NAMALWA (cell line): Measurements from ENCODE around the gene TNFAIP8L1.
"Not testable (repeated sequence)": the region's sequence is repeated elsewhere in the genome, so short reads cannot be mapped to it uniquely, and the experiment has no call there.

Experiments
- DNase-seq: peaks from one replicate; pipeline ENCODE4 v3.0.0-alpha.2; 2015; ENCODE audit warnings: low spot score

TNFAIP8L1 gene

DNA sequence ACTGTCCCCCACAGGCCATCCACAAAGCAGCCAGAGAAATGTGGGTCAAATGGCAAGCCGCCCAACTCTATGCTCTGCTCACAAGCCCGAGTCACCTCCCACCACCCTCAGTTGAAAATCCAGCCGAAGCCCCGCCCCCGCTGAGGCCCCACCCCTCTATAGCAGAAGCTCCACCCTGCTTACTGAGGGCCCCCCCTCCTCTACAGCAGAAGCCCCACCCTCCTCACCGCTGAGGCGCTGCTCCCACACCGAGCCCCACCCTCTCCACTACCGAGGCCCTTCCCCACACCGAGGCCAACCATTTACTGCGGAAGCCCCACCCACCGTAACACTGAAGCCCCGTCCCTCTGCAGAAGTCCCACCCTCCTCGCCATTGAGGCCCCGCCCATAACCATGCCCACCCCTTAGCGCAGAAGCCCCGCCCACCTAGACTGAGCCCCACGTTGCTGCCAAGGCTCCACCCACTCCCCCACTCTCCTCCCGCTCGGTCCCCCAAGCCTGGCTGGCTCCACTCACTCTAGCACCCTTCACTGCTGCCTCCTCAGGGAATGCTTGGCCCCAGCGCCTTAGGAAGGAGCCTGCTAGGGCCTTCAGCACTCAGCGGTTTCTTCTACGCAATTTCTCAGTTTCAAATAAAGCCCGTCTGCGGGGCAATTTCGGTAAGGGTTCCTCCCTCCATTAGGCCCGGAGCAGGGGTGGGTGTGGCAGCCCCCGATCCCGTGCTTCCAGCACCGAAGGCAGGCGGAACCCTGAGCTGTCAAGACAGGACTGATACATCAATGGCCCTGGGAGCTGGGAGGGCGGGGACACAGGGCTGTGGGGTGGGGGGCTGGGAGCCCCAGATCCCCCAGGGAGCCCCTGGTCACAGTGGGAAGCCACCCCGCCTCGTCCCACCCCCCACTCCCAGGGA is 39.8 kb downstream of the TNFAIP8L1 start:
- DNase-seq = peak; percentile 93

DNA sequence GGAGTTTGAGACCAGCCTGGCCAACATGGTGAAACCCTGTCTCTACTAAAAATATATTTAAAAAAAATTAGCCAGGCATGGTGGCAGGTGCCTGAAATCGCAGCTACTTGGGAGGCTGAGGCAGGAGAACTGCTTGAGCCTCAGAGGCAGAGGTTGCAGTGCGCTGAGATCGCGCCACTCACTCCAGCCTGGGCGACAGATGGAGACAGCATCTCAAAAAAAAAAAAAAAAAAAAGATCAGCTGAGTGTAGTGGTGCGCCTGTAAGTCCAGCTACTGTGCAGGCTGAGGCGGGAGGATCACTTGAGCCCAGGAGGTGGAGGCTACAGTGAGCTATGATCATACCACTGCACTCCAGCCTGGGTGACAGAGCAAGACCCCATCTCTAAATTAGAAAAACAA is 40.7 kb downstream of the TNFAIP8L1 start:
- not testable (repeated sequence) for DNase-seq

DNA sequence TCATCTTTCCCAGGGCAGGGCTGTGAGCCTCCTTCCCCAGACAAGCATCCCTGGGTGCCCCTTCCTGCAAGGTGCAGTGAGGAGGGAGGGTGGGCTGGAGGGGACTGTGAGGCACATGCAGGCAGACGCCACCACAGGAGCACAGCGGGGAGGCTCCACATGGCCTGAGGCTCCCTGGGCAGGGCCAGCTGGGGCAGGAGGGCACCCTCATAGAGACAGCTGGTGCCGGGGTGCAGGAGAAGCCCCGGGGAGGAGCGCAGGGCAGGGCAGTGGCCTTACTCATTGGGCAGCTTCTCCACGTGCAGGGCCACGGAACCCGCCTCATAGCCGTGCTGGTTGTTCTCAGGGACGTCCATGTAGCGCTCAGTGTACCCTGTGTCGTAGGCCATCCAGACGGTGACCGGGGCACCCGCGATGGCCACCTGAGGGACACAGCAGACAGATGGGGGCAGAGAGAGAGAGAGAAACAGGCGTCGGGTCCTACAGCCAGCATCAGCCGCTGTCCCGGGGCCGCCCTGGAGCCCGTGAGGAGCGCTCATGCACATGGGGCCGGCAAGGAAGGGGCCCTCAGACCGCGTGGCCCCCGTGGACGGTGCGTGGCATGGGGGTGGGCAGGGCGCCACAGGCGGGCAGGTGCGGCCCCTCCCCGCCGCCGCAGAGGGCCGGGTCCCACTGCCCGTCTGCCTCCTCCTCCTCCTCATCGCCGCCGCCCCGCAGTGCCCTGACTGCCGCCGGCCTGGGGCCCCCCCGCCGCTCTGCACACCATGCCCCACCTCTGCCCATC is 43.3 kb downstream of the TNFAIP8L1 start:
- no peak for DNase-seq

DNA sequence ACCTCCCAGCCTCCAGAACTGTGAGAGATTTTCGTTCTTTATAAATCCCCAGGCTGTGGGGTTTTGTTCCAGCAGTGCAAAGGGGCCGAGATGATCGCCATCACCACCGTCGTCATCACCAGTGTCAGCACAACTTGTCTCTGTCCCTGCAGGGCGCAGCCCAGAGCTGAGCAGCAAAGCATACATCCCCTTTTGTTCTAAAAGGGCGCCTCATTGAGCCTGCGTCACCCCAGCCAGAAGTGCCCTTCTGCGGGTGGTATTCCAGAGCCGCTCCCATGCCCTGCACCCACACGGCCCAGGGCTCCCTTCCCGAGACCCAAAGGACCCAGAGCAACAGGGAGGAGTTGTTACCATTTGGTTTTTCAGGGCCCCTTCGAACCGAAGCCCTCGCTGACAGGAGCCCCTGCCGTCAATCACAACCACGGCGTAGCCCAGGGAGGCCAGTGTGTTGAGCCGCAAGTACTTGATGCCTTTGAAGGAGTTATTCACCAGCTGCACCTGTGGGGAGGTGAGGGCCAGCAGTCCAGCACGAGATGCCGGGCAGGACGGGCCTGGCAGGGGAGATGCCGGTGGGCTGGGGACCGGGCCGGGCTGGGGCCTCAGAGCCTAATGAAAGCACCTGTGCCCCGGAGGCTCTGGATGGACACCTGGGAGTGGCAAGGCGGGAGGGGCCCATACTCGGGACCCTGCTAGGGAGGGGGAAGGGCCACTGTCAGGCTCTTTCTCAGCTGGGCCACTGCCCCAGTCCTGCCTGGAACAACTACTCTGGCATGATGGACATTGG is 45.2 kb downstream of the TNFAIP8L1 start:
- DNase-seq = no peak

DNA sequence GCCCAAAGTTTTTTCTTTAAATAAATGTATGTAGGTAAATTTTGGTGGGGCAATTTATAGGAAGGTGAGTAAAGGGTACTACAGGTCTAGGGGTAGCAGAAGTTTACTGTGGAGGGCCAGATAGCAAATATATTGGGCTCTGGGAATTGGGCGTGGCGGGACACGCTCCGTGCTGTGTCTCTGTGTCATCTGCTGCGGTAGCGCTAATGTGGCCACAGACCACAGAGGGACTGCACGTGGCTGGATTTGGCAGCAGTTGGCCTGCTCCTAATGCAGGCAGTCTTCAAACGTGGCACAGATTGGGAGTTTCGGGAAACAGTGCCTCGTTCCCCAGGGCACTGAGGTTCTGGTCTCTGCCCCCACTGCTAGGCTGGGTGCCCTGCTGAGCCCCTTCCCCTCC is 47.4 kb downstream of the TNFAIP8L1 start:
- DNase-seq = no peak

DNA sequence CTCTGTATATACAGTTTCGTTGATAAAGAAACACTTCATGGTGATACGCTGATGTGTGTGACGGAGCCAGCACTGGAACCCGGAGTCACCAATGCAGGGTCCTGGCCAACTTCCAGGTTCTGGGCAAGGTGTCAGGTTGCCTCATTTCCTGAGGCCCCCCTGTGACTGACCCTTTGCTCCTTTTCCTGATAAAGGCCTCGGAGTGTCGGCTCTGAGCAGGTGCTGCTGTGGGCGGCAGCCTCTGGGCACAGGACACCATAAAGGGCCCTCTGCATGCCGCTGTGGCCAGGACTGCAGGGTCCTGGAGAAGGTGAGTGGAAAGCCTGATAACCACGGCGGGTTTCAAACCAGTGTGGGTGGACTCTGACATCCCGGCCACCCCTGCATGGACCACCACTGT is 48.1 kb downstream of the TNFAIP8L1 start:
- no peak for DNase-seq

DNA sequence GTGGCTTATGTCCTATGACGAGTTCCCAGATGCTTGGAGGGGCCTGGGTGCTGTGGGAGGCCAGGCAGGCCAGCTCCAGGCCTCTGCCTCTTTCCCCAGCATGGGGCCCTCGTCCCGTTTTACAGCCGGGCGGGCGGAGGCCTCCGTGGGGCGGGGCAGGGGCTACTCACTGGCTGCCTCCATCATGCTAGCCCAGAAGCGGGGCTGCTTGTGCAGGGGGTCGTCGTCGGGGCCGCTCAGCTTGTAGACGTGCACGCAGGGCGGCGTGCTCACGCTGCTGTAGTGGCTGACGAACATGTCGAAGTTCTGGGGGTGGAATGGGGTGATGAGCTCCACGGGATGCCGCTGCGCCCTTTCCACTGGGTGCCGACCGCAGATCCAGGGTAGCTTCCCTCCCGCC is 49.3 kb downstream of the TNFAIP8L1 start:
- no peak for DNase-seq

DNA sequence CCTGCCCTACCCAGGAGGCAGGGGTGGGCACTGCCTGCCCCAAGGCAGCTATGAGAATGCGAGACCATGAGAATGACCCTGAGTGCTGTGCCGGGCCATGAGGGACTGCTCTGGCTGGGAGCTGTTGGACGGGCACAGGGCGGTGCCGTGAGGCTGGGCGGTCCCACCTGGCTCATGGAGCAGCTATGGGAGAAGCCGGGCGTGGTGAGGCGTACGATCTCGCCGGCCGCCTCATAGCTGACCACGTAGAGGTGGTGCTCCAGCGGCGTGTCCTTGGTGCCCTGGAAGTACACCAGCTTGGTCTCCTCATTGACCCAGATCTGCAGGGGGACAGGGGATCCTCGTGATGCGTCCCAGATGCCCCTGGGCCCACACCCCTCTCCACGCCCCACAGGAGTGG is 50.1 kb downstream of the TNFAIP8L1 start:
- DNase-seq = no peak

DNA sequence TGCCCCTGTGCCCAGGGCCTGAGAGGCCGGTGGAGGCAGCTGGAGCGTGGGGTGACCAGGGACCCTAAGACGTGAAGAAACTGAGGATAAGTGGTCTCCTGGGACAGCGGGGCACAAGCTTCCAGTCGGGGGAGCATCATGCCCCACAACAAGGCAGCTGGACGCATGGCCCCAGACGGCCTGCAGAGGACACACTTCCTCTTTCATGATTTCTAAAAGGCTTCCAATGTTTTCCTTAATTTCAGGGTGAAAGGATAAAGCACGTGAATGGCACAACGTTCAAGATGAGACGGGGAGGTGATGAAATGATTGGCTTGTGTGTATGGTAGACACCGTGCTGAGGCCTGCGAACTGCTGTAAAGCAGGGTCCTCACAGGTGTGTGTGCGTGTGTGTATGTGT is 51.0 kb downstream of the TNFAIP8L1 start:
- no peak for DNase-seq

DNA sequence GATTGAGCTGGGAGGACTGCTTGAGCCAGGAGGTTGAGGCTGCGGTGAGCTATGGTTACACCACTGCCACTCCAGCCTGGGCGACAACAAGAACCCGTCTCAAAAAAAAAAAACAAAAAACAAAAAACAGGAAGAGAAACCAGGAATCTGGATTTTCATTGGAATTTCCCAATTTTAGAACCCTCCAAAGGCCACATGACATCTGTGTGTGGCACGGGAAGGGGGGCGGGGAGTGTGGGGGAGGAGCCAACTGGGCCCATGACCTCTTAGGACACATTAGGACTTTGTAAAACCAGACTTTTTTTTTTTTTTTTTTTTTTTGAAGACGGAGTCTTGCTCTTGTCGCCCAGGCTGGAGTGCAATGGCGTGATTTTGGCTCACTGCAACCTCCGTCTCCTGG is 52.1 kb downstream of the TNFAIP8L1 start:
- DNase-seq = no peak

DNA sequence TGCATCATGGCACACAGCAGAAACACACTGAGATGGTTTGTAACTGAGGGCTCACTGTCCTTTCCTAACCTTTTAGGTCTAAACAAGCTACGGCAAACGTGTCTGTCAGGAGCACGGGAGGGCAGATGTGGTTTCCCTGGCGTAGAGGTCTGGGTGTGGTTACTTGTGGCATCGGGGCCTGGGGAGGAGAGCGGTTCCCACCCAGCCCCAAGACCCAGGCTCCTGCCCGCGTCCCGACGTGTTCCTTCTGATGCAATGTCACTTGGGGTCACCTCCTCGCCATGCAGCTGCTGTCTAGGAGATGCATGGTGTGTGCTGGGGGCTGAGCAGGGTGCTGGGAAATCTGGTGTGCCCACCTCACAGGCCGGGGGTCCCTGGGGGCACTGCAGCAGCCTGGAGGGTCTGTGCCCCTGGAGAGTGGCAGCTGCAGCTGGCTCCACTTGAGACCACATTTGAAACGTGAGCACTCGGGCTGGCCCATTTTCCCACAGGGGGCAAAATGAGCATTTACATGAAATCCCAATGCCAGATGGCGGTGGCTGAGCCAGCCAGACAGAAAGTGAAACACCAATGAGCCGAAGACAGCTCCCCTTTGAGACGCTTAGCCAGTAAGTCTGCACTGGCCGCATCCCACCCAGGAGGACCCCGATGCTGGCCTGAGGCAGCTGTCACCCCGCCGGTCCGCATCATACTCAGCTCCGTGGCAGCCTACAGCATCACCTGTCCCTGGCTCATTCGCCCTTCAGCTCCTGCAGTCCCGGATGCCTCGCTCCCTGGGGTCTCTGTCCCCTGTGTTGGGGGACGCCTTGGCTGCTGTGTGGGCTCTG is 53.1 kb downstream of the TNFAIP8L1 start:
- no peak for DNase-seq

DNA sequence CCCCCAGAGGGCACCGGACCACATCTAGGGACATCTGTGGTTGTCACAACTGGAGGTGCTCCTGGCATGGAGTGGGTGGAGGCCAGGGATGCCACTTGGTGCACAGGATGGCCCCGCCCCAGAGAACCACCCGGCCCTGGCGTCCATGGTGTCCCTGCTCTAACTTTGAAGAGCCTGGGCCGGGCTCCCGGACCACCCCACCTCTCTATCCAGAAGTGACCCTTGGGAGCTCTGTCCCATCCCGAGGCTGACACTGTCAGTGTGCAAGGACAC is 53.7 kb downstream of the TNFAIP8L1 start:
- DNase-seq = no peak

DNA sequence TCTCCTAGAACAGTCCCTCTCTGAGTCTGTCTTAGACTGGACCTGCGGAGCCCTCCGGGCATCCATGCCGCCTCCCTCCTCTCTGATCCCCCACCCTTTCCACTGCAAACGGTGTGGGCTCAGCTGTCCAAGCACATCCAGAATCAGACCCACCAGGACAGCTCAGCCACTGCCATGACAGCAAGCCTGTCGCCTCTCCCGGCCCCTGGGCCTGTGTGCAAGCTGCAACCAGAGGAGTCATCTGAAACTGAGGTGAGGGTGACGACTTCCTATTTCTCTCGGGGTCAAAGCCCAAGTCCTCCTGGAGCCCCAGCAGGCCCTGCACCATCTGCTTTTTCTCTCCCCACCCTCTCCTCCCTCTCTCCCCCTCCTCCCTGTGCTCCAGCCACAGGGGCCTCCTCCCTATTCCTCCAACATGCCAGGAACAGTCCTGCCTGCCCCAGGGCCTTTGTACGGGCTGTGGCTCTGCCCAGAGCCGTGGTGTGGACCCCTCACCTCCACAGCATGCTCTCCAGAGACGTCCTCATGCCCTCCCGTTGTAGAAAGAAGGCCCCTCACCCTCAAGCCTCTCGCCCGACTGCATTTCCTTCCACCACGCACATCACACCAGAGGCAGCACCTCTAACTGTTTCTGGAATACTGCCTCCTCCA is 54.3 kb downstream of the TNFAIP8L1 start:
- no peak for DNase-seq

DNA sequence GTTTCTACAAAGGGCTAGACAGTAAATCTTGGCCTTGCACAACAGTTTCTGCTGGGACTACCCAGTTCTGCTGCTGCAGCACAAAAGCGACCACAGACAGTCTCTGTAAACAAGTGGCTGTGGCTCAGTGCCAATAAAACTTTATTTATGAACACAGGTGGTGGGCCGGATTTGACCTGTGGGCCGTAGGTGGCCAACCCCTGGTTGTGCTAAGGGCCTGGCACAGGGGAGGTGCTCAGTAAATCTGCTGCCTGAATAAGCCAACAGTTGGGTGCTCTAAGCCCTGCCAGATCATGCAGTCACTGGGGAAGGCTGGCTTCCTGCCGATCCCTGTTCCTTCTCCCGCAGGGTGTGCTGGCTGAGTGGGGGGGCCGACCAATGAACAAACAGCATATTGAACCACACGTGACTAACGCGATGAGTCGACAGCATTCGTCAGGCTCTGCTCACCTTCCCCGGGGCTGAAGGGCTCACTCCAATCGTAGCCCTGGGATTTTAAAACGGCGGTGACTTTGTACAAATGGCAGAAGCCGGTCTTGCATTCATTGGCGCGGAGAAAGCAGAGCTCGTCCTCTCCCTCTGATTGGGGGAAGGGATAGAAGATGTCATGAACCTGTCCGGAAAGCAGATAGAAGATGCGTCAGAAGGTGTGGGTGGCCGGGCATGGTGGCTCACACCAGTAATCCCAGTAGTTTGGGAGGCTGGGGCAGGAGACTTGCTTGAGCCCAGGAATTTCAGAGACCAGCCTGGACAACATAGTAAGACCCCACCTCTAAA is 55.1 kb downstream of the TNFAIP8L1 start:
- DNase-seq = no peak

DNA sequence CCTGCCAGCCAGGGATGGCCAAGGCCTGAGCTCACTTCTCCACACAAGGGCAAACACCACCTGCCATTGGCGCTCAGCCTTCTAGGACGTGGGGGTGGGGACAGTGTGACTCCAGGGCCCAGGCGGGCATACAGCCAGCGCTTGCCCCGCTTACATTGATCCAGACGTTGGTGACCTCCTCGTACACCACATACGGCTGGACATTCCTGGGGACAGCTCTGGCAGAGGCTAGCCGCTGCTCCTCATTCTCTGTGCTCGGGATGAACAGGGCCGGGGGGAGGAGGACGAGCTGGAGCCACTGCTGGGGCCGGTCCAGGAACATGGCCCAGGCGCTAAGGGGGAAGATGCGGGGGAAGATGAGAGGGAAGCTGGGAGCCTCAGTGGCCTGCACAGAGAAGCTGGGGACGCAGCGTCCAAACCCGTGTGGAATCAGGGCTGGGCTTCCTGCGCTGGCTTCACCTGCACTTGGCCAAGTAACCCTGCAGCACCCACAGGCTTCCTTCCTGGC is 56.0 kb downstream of the TNFAIP8L1 start:
- DNase-seq = no peak

DNA sequence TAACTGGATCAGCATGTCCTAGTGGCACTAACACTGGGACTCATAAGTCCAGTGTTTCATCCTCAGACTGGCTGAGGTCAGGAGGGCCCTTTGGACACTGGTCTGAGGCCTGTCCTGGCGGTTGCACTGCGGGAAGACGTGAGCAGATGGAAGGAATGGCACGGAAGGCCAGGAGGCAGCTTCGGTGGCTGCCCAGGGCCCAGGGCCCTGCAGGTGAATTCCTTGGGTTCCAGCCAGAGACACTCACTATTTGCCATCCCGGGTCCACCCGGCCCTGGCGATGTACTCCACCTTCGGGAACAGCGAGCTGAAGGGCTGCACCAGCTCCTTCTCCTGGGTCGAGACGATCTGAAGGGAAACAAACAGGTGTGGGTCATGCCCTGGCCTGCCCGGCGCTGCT is 58.0 kb downstream of the TNFAIP8L1 start:
- DNase-seq = no peak

DNA sequence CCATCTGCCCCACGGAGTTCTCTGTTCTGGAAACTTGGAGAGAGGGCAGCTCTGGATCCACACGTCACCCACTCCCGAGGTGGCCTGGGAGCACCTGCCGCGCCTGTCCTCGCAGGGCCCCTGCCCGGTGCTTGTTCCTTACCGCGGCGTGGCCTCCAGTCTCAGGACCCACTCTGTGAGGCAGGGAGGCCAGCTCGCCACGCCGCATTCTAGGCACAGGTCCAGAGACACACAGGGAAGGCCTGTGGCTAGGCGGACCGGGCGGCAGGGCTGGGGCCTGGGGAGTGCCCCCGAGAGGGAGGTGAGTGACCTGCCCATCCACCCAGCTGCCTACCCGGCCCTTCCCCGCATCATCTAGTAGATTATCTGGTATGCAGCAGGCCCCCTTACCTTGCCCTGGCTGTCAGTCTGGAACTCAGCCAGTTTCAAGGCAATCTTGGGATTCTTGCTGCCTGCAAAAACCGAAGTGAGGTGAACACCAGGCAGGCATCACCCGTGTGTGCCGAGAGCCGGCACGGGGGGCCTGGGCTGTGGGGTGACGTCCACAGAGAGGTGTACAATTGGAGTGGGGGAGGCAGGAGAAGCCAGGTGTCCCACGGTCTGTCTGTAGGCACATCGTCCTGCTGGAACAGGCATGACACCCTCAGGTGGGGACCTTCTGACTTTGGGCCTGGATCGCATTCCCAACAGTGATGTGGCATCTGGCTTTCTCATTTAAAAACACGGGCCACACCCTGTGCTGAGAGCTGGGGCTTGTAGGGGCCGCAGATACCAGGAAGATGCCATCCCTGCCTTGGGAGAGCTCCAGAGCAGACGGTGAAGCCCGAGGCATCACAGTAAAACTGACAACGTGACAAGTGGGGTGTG is 60.7 kb downstream of the TNFAIP8L1 start:
- no peak for DNase-seq

DNA sequence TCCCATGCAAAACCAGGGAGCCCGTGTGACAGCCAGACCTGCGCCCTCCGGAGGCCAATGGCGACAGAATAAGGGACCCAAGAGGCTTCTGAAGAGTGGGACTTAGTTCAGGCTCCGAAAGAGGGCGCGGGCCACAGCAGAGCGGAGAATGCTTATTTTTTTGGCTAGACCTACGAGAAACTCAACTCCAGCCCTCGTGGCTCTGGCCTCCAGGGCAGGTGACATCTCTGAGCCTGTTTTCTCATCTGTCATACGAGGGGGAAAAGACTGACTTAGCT is 61.3 kb downstream of the TNFAIP8L1 start:
- no peak for DNase-seq

DNA sequence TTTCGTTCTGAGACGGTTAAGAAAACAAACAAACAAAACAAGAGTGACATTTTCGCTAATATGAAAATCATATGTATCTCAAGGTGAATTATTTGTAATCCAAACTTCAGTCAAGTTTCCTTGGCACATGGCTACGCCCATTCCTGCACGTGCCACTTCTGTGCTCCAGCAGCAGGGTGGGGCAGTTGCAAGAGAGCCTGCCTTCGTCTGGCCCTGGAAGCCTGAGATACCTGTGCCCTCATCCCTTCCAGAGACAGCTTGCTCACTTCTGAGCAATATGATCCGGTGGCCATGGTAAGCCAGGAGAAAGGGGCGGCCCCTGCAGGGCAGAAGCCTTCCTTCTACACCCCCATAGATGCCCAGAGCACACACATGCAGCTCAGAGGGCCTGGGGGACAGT is 62.2 kb downstream of the TNFAIP8L1 start:
- no peak for DNase-seq

DNA sequence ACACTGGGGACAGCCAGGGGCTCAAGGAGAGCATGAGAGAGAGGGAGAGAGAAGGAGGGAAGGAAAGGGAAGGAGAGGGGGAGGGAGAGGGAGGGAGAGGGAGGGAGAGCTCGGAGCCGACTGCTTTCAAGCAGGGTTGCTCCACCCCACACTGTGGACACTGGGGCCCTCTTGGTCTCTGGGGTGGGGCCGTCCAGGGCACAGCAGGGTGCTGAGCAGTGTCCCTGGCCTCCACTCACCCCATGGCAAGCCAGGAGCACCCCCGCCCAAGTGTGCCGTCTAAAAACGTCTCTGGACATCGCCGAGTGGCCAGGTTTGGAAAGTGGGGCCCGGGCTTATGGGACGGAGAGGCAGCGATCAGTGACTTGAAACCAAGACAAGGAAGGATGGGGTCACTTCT is 63.4 kb downstream of the TNFAIP8L1 start:
- no peak for DNase-seq
